GM19467 (cell line): ENCODE data around the gene BLCAP.

Experiments used
- ATAC-seq: cut with Tn5 transposase; IDR thresholded peaks from one replicate; pipeline ENCODE4 v1.9.1; 2021; ENCODE audit warnings: mild to moderate bottlenecking, moderate library complexity; ENCODE audit not compliant: unreplicated experiment

The BLCAP gene

DNA sequence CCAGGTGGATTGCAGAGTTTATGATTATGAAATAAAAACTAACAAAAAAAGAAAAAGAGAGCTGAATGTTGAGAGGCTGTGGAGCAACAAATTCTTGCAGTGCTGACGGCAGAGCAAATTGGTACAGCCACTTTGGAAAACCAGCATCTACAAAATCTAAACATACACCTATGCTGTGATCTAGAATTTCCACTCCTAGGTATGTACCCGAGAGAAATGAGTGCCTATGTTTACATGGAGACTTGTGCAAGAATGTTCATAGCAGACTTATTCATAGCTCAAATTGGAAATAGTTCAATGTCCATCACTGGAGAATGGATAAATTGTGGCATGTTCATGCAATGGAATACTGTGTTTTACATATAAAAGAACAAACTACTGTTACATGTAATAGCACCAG is 3.0 kb upstream of the BLCAP start:
- no peak for ATAC-seq

DNA sequence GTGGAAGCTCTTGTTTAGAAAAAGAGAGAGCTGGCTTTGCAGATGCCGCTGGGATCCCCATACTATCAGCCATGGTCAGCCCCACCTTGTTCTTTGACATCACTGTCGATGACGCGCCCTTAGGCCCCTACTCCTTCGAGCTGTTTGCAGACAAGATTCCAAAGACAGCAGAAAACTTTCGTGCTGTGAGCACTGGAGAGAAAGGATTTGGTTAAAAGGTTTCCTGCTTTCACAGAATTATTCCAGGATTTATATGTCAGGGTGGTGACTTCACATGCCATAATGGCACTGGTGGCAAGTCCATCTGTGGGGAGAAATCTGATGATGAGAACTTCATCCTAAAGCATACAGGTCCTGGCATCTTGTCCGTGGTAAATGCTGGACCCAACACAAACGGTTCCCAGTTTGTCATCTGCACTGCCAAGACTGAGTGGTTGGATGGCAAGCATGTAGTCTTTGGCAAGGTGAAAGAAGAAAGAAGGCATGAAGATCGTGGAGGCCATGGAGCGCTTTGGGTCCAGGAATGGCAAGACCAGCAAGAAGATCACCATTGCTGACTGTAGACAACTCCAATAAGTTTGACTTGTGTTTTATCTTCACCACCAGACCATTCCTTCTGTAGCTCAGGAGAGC is 2.4 kb upstream of the BLCAP start:
- no peak for ATAC-seq

DNA sequence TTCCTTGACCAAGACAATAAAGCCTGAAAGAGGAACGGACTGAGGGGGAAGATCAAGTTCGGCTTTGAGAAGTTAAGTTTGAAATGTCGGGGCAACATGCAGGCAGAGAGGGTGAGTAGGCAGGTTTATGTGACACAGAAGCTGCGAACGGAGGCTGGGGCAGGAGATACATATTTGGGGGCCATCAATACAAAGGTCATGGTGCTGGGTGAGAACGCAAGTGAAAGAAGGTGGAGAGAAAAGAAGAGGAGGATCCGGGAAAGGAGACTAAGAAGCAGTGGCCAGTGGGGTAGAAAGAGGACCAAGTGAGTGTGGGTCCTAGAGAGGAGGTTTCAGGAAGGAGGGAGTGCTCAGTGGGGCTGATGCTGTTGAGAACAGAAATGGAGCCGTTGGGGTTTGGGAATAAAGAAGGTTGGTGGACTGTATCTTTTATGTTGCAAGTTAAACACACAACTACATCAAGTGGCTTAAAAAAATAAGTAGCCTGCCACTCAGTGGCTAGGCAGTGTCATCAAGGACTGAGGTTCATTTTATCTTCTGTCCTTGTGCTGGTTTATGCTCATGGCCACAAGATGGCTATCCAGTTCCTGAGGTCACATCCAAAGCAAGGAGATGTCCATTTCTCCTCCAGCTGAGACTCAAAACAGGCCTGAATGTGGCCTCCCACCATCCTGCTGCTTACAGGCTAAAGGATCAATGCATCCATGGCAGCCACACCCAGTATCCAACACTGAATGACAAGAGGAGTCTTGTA is 1.7 kb upstream of the BLCAP start:
- ATAC-seq = no peak

DNA sequence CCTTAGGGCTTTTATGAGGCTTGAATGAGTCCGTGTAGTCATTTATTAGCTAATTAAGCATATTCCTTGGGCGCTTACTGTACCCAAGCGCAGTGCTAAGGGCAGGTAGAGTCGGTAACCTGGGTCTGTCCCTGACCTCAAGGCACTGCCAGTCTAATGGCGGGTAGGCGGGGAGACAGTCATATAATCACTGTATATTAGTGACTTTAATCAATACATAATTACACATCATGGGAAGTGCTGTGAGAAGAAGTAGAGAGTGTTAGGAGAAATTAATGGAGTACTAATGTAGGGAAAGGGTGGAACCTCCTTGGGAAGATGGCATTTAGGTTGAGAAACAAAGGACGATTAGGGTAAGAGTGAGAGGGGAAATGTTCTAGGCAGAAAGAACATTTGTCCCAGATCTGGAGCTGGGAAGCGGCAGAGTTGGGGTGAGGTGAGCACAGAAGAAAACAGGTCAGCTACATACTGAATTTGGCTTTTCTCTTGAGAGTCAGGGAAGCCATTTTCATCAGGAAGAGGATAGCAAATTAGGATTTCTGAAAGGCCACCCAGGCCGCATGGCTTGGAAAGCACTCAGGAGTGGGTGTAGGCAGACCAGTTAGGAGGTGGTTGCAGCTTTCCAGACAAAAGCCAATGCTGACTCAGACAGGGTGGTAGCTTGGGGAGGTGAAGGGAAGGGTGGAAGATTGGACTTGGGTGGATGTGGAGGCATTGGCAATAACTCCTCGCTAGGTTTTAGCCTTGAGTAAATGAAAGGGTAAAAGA is 954 bp upstream of the BLCAP start:
- no peak for ATAC-seq

DNA sequence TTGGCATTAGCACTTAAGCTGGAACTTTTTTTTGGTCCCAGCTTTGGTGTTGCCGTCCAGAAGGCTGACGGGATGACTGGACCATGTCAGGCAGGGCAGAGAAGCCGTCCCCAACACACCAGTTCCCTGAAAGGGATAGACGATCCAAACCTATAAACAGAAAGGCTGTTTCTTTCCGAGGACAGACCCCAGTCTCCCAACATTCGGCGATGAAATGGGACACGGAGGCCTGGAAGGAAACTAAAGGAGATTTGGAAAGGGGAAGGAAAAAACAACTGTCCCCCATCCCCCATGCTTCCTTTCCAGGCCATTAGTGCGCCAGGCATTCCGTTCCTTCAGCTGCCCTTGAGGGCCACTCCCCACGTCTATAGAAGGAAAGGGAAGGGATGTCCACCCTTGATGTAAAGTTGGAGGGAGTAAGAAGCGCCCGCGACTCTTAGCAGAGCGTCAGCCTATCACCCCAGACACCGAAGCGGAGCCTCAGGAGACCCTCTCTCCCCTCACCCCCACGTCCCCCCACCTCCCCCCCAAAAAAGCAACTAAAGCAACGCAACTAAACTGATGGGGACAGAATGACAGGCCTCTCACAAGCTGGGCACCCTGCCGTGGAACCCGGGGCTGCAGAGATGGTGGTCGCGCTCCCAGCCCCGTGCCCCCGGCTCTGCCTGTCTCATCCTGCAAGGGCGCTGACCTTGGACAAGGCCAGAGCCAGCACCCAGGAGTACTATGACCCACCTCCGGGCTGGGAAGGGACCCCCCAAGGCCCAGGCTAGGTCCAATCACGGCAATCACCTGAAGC is 638 bp downstream of the BLCAP start:
- ATAC-seq = no peak

DNA sequence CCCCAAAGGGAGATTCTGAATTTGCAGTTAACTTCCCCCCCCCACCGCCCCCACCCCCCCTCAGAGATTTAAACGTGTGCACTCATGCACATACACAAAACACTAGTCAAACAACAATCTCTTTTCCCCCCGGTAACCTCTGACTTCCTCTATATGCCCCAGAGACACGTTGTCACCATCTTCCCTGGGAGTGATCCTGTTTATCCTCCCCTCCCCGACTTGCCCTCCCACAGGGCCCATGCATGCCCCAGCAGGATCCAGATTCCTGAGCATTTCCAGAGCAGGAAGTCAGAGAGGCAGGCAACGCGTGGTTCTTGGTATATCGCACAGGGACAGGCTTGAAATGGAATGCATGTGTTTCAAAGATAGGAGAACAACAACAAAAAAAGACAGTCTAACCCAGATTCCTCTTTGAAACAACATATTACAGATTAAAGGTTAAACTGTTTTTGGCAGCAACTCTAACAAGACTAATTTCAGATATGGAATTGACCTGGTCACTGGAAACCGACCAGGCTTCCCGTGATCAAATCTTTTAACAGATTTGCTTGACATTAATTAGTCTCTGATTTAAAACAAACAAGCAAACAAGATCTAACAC is 1.3 kb downstream of the BLCAP start:
- ATAC-seq = no peak

DNA sequence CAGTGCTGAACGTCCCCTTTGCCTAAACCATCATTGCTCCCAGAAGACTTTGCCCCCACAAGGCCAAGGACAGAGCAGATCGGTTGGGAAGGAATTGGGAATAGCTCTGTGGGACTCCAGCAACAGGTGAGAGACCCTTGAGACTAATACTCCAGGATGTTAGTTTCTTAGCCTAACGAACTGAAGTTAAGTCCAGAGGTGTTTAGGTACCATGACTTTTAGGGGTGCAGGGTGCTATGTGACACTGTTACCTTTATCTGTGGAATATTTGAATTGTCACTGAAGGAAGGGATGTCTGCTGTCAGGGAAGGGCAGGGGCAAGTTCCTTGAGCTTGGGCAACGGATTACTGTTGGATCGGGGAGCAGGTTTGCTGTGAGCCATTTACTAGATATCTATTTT is 1.9 kb downstream of the BLCAP start:
- no peak for ATAC-seq

DNA sequence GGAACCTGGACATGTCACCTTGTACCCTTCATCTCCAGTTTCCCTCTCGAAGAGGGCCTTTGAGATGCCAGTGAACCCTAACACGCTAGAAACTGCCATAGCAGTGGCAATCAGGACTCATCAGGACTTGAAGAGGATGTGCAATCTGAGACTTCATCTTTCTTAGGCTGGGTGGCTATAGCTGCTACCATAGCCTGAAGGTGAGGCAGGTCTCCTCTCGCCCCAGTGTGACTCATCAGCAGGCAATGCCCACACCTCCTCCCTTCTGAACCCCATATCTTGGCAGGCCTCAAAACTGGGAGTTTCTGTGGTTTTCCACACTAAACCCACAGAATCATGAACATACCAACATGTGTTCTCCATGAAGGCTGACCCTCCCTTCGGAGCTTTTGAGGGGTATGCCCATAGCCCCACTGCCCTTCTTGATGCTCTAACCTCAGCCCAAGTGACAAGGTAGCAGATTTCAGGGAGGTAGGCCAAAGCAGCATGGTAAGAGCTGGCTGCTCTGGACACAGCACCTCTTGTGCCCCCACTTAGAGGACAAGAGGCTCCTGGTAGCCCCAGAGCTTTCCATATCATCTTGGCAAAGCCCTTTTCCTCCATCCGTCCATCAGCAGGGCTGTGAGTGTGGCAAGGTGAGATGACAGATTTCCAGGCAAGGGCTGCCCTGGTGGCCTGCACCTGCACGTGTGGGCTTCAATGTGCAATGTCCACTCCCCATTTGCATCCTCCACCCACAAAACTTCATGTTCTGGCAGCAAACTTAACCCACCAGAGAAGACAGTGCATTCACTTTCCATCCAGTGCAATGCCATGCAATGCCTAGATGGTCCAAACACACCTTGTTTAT is 2.6 kb downstream of the BLCAP start:
- ATAC-seq = no peak

DNA sequence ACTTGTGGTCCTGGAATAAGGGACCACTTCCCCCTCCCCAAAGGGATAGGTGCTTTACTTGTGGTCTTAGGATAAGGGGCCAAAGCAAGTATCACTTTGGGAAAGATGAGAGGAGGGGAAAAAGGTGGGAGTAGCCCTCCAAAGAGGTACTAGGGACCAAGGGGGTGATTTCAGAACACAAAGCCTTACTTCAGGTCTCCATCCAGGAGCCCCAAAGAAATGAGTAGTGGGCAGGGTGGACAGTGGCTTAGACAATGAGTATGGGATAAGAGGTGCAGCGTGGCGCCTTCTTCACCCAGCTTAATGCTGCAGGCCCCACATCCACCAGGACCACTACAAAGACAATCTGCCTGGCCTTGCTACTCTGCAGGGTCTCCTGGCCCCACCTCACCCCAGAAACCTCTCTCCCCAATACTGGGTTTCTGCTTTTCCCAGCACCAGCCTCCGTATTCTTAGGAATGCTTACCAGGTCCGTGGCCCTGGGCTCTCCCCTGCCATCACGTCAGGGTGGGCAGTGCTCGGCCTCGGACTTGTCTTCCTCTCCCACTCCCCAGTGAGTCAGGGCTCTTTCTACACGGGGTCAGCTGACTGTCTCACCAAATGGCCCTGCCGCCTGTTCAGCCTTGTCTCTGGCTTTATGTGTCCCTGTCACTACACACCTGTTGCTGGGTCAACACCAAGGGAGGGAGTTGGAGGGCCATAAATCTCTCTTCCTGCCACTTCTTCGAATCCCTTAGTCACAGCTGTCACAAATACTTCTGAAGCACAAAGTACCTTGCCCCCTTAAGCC is 3.6 kb downstream of the BLCAP start:
- no peak for ATAC-seq

DNA sequence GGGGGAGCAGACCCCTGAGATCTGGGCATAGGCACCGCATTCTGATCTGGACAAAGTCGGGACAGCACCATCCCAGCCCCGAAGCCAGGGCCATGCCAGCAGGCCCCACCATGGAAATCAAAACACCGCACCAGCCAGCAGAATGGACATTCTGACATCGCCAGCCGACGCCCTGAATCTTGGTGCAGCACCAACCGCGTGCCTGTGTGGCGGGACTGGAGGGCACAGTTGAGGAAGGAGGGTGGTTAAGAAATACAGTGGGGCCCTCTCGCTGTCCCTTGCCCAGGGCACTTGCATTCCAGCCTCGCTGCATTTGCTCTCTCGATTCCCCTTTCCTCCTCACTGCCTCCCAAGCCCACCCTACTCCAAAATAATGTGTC is 4.7 kb downstream of the BLCAP start:
- no peak for ATAC-seq

DNA sequence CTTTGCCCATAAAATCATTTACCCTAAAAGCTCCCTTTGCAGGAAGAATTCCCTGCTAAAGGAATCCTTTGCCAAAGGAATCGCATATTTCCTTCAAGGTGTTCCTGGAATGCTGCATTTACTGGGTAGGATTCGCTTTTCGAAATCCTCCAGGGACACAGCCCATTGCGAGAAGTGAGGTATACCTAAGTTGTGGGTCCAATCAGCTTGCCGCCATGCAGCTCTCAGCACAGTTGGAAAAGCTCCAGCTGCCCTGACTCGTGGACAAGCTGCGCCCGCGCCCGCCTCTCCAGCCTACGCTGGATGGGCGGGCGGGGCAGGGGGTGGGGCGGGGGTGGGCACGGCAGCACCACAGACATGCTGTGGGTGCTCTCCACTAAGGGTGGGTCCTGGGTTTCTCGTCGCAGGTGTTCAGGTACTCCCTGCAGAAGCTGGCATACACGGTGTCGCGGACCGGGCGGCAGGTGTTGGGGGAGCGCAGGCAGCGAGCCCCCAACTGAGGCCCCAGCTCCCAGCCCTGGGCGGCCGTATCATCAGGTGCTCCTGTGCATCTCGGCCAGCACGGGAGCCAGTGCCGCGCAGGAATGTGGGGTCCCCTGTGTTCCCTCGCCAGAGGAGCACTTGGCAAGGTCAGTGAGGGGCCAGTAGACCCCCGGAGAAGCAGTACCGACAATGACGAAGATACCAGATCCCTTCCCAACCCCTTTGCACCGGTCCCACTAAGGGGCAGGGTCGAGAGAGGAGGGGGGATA is 5.2 kb downstream of the BLCAP start:
- ATAC-seq = no peak

DNA sequence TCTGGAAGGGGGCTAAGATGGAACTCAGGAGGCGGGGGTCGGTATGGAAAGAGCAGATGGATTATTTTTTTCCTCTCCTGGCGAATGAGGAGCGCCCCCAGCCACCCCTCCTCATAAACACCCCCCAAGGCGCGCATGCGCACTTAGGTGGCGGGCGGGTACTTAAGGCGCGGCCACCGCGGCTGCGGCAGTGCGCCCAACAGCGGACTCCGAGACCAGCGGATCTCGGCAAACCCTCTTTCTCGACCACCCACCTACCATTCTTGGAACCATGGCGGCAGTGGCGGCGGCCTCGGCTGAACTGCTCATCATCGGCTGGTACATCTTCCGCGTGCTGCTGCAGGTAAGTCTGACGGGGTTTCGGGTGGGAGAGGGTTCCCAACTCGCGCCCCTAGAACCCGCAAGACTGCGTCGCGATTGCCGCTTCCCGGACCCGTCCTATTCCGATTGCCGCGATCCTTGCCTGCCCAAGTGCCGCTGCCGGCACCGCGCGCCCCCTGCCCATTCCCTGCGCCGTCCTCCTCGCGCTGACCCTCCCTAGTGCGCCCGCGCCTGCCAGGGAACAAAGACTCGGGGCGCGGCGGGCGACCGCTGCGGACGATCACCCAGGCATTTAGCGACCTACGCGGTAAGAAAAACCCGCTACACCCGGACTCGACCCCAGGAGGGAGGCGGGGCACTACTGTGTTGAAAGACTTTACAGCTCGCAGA is 6.5 kb downstream of the BLCAP start, which contains the start of gene NNAT:
Gene NNAT (plus strand): TSS at position 190 of the 711 bp plus-strand sequence. CDS start 82 bp downstream, at position 272.
- no peak for ATAC-seq

DNA sequence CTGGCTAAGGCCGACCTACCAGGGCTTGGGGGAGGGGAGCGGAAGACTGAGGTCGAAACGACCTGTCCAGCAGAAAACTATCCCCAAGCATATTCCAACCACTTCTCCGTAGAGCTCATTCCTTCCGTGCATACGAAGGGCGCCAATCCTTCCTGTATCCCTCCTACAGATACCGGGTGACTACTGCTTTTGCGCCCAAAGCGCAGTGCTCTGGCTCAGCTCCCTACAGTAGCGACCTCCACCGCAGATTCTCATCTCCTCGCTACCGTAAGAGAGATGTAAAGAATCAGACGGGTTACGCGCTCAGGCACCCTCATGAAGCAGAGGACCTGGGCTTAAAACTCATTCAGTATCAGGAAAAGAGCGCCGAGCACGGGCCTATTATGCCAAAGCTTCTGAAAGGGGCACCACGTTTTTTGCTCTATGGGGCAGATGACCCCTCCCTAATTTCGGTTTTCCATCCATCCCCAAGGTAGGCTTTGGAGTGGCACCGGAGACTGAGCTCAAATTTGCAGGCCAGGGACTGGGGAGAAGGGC is 7.2 kb downstream of the BLCAP start:
- no peak for ATAC-seq

DNA sequence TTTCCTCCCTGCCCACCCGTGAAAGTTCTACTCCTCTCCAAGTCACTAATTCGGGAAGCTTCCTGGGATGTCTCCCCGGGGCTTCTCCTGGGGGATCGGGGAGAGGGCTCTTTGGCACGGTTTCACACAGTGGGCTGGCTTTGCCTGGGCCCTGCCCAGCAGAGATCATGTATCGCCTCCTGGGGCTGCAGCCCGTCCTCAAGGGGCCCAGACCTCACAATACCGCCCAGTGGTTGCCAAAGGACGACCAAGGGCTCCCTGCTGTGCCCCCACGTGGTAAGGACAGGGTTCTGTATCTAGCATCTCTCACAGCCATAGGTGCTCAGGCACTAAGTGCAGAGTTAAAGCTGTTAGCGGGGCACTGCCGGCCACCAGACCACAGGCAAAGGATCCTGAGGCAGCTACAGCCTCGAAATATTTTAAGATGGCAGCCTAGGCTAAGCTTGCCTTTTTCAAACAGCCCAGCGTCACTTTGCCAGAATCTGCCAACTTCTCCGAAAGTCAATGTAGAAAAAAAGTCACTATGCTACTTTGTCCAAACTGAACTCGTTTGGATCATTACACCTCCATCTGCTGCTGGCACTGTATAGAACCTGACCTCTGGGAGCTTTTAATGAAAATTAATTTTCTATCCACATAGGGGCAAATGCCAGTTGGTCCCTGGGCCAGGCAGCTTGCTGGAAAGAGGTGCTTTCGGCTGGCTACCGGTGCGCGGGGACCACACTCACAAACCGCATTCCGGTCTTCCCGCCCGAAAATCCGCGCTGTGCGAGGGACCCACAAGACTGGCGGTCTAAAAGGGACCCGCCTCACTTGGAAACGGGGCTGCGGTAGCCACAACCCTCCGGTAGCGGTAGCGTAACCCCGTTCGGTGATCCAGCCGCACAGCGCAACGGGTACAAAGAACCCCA is 7.9 kb downstream of the BLCAP start:
- ATAC-seq = no peak

DNA sequence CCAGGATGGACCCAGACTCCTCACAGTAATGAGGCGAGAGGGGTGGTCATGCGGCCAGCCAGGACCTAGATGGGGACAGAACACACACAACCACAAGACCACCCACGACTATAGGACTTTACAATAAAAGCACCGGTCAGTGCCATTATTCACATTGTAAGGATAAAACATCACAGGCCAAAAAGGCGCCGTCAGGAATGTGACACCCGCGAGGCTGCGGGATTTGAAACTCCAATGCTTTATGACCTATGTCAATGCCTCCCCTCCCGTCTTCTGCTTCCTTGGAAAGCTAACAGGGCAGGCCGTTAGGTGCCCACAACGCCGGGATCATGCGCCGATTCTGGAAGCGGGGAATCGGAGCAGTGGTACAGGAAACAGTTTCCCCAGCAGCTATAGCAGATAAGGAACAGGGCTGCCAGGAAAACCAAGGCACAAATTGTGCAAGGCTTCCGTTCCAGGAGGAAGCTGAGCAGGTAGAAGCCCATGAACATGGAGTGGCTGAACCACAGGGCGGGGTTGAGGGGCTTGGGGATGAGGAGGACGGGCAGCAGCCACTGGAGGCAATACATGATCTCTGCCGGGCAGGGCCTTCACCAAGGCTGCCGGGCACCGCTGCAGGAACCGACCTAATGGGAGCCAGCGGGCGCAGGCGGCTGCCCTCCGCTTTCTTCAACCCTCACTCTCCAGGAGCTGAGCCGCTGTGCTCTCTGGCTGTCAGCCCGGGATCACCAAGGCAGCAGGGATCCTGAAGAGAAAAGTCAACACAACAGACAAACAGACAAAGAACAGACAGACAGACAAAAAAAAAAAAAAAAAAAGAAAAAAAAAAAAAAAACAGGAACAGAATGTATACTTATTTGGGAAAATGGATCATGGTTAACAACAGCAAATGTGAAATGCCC is 8.8 kb downstream of the BLCAP start:
- no peak for ATAC-seq
